Upper lobe of left lung (tissue), 4 donors: Measurements from ENCODE around the gene C2orf78.

Experiments used
- CTCF ChIP-seq, 6 experiments: fragments of 450-650 bp in 4 of 6; fragments of 200-600 bp in 2 of 6; sonication (generic) in 2 of 6; IDR thresholded peaks; one replicate each; pipeline ENCODE4 v1.5.1; 2016 to 2019; ENCODE audit warnings: antibody characterized with exemption in 6 of 6
- POLR2A ChIP-seq, 4 donors: fragments of 450-650 bp; IDR thresholded peaks; one replicate each; pipeline ENCODE4 v1.5.1; 2016 to 2017; ENCODE audit warnings: antibody characterized with exemption in 4 of 4, mild to moderate bottlenecking in 2 of 4

GRCh38 chr2:73825408-73825807 lies 41.4 kb downstream of the C2orf78 start:
- no peak for TF ChIP-seq CTCF (IDR thresholded peaks at IDR 0.05)
- TF ChIP-seq POLR2A (IDR thresholded peaks at IDR 0.05): no peak
